ENCODE data around the gene PRRG2. TPM values are rescaled to one million over a fixed set of nuclear protein-coding genes. Genes with fewer than 3 reads are reported as not detected.

Gene PRRG2
- total RNA-seq, 4 donors from 2014 or later, result 1.4 to 4.6 (median 3.8) TPM; not detected in 1

DNA sequence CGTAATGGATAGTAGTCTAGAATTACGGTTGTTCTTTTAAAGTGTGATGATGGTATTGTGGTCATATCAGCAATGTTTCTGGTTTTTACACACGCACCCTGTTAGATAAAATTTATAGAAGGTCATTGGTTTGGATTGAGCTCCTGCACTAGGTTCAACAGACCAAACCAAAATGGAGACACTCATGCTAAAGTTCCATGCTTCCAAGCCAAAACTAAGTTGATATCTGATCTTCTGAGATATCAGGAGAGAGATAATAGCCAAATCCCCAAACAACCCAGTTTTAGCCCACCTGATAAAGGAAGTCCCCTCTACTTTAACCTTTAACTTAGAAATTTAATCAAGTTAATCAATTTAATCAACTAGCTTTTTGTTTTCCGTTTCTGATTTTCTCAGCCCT lies 1.9 kb upstream of the PRRG2 start:
- Histone ChIP-seq H3K27me3 (no peaks in the 10 kb centered on the region), H3K36me3 (peaks cover 0 to 12% of the 10 kb centered on the region in 2 donors), H3K9me3 (no peaks in the 10 kb centered on the region), H3K4me1 (peaks cover 44 to 58% of the 10 kb centered on the region in 2 donors), H3K27ac (peak overlapping the region; percentile 80 to 88 (median 83)), H3K4me3 (peak overlapping the region; percentile 56 to 86 (median 74))
- in situ Hi-C loops (cut with MboI; ENCODE audit: low sequenced_read_pairs in 4 of 4) (loop anchor here in 2 of 4 donors (10.0 kb wide), 2 partner anchors 86 to 96 kb away; partner anchors contain the start of genes BCL2L12 (in 1 of the 2), IRF3 (in 1 of the 2) and PRMT1 (in 1 of the 2)), intact Hi-C loops (cut with DNase I; ENCODE audit: low total_unique reads) (no loop called here)
- DNase-seq (no peak), ATAC-seq (no peak)
- TF ChIP-seq POLR2A (IDR thresholded peaks at IDR 0.05), result no peak
- TF ChIP-seq, protein P1, sequence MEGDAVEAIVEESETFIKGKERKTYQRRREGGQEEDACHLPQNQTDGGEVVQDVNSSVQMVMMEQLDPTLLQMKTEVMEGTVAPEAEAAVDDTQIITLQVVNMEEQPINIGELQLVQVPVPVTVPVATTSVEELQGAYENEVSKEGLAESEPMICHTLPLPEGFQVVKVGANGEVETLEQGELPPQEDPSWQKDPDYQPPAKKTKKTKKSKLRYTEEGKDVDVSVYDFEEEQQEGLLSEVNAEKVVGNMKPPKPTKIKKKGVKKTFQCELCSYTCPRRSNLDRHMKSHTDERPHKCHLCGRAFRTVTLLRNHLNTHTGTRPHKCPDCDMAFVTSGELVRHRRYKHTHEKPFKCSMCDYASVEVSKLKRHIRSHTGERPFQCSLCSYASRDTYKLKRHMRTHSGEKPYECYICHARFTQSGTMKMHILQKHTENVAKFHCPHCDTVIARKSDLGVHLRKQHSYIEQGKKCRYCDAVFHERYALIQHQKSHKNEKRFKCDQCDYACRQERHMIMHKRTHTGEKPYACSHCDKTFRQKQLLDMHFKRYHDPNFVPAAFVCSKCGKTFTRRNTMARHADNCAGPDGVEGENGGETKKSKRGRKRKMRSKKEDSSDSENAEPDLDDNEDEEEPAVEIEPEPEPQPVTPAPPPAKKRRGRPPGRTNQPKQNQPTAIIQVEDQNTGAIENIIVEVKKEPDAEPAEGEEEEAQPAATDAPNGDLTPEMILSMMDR (IDR thresholded peaks at IDR 0.05 in 4 of 5, conservative IDR thresholded peaks at IDR 0.05 in 1 of 5), result no peak

DNA sequence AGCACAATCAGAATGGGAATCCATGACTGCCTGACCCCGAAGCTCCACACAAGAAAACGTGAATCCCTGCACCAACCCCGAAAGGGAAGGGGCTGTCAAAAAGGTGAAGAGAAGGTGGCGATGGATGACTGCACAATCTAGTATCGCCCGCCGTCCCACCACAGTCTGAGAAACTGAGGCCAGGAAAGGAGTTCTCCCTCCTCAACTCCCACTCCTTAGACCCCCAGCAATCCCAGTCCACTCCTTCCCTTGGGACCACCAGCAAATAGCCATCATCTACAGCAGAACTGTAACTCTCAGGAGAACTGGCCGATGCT lies 1.2 kb upstream of the PRRG2 start:
- H3K27ac ChIP-seq, result peak overlapping the region; percentile 80 to 88 (median 83)
- H3K4me3 ChIP-seq, result peak overlapping the region; percentile 56 to 86 (median 74)
- TF ChIP-seq POLR2A (IDR thresholded peaks at IDR 0.05), result no peak
- TF ChIP-seq, protein P1 (IDR thresholded peaks at IDR 0.05 in 4 of 5, conservative IDR thresholded peaks at IDR 0.05 in 1 of 5), result no peak
- H3K4me1 ChIP-seq, result peaks cover 44 to 54% of the 10 kb centered on the region in 2 donors
- H3K27me3 ChIP-seq, result no peaks in the 10 kb centered on the region
- H3K36me3 ChIP-seq, result peaks cover 0 to 12% of the 10 kb centered on the region in 2 donors
- in situ Hi-C loops (cut with MboI; ENCODE audit: low sequenced_read_pairs in 4 of 4) (loop anchor here in 2 of 4 donors (10.0 kb wide), 2 partner anchors 85 to 95 kb away; partner anchors contain the start of genes BCL2L12 (in 1 of the 2), IRF3 (in 1 of the 2) and PRMT1 (in 1 of the 2)), intact Hi-C loops (cut with DNase I; ENCODE audit: low total_unique reads) (loop anchor here (2.0 kb wide), 1 partner anchor 61 kb away; the partner anchor contains the start of gene RRAS)
- no peak for DNase-seq
- no peaks in the 10 kb centered on the region for H3K9me3 ChIP-seq
- ATAC-seq, result peak; percentile 14 to 31

DNA sequence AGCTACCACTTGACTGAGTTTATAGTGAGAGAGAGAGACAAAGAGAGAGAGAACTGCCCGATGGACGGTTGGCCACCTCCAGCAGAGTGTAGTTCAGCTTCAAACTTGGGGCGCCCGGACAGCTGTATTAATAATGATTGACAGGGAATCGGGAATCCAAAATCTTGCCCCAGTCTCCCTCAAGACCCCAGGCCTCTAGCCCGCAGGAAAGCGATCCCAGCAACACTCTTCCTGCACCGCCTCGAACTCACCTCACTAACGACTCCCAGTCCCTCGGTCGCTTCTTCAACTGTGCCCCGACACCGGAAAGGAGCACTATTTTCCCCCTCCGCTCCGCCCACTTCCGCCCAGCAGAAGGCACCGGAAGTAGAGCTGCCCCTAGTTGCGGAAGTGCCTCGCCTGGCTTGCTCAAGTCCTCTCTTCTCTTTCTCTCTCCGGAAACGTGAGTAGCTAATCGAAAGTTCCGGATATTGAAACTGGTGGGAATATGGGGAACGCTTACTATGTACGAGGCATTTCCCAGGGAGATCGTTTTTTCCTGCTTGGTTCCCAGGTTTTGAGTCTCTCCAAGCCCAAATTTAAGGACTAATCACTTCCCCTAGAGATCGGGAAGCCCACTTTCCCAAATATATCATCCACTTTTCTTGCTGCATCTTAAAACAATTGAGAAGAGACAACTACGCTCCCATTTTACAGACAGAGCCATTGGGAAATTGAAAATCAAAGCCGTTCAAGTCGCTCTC lies 681 bp upstream of the PRRG2 start, which contains the start of gene NOSIP:
Gene NOSIP (minus strand): TSS at position 293 of the 743 bp plus-strand sequence. CDS start 19,865 bp downstream, outside the sequence.
- intact Hi-C loops (cut with DNase I; ENCODE audit: low total_unique reads), result loop anchor here (2.0 kb wide), 1 partner anchor 60 kb away; the partner anchor contains the start of gene RRAS
- ATAC-seq, result peak; percentile 98
- peak within 1 kb of the TSS; percentile 56 to 86 (median 74) for H3K4me3 ChIP-seq
- peak; percentile 95 to 96 for TF ChIP-seq POLR2A (IDR thresholded peaks at IDR 0.05)
- TF ChIP-seq, protein P1 (IDR thresholded peaks at IDR 0.05 in 4 of 5, conservative IDR thresholded peaks at IDR 0.05 in 1 of 5), result peak in 1 of 5 experiments; percentile 20
- DNase-seq, result peak; percentile 96
- in situ Hi-C loops (cut with MboI; ENCODE audit: low sequenced_read_pairs in 4 of 4), result no loop called here
- H3K4me1 ChIP-seq, result peaks cover 42 to 48% of the 10 kb centered on the region in 2 donors
- peaks cover 0 to 10% of the 10 kb centered on the region in 2 donors for H3K36me3 ChIP-seq
- no peaks in the 10 kb centered on the region for H3K27me3 ChIP-seq
- peak within 1 kb of the TSS; percentile 80 to 88 (median 83) for H3K27ac ChIP-seq
- H3K9me3 ChIP-seq, result no peaks in the 10 kb centered on the region

DNA sequence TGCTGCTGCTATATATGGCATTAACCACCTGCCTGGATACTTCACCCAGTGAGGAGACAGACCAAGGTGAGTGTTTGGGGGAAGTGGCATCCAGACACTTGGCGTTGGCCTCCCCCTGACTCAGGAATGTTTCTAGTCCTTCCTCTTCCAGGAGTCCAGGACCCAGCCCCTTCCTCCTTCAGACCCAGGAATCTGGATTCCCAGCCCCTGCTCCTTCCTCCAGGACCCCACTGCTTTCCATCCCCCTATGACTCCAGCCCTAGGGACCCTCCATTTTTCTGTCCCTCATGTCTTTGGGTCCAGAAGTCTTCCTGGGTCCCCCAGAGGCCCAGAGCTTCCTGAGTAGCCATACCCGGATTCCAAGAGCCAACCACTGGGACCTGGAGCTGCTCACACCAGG lies 2.1 kb downstream of the PRRG2 start:
- H3K4me1 ChIP-seq, result peaks cover 22% of the 10 kb centered on the region in 2 donors
- H3K4me3 ChIP-seq, result no peak overlapping the region
- in situ Hi-C loops (cut with MboI; ENCODE audit: low sequenced_read_pairs in 4 of 4), result no loop called here
- no peaks in the 10 kb centered on the region for H3K9me3 ChIP-seq
- no peaks in the 10 kb centered on the region for H3K27me3 ChIP-seq
- intact Hi-C loops (cut with DNase I; ENCODE audit: low total_unique reads), result no loop called here
- no peaks in the 10 kb centered on the region for H3K36me3 ChIP-seq
- no peak for TF ChIP-seq POLR2A (IDR thresholded peaks at IDR 0.05)
- TF ChIP-seq, protein P1 (IDR thresholded peaks at IDR 0.05 in 4 of 5, conservative IDR thresholded peaks at IDR 0.05 in 1 of 5), result no peak
- DNase-seq (no peak), ATAC-seq (no peak)
- H3K27ac ChIP-seq, result no peak overlapping the region

Data from gastrocnemius medialis (tissue), 4 donors.